H1 (cell line): ENCODE results near the gene MCF2L. TPM values are rescaled to one million over a fixed set of nuclear protein-coding genes. Genes with fewer than 3 reads are reported as not detected.

Source experiments
- CTCF ChIA-PET: fragments of 300-600 bp; sonication (Branson Sonifier 250); formaldehyde crosslinking; loops from one replicate; lab custom pipeline; 2021; ENCODE audit not compliant: partially characterized antibody; lab: Charles Lee
- POLR2A ChIA-PET: fragments of 300-600 bp; sonication (Branson Sonifier 250); formaldehyde crosslinking; loops from one replicate; lab custom pipeline; 2021; ENCODE audit warnings: inconsistent platforms; ENCODE audit not compliant: partially characterized antibody; lab: Charles Lee
- DNase-seq, 2 experiments: peaks; one replicate each; pipeline versions ENCODE4 v3.0.0 to v3.0.0-alpha.2; 2010 to 2022; ENCODE audit warnings: low spot score in 2 of 2, low read depth in 1 of 2, mixed read lengths in 1 of 2
- FAIRE-seq: peaks from 2 replicates; lab custom pipeline; 2011; peaks lifted over from hg19 to GRCh38; lab: Jason Lieb, UNC
- H2AFZ ChIP-seq: 2 replicates; pipeline ENCODE4 v1.8.1; 2012; ENCODE audit warnings: low read length, inconsistent platforms
- H2AK5ac ChIP-seq: 2 replicates; pipeline ENCODE4 v1.6.1; 2013; ENCODE audit warnings: low read depth, low read length
- H2BK120ac ChIP-seq: replicated peaks from 2 replicates; pipeline ENCODE3; 2013; ENCODE audit warnings: low read depth, low read length, inconsistent platforms
- H2BK12ac ChIP-seq: 2 replicates; pipeline ENCODE4 v1.6.1; 2013; ENCODE audit warnings: low read depth, low read length
- H2BK15ac ChIP-seq: 2 replicates; pipeline ENCODE4 v1.6.1; 2013; ENCODE audit warnings: low read length
- H2BK20ac ChIP-seq: 2 replicates; pipeline ENCODE4 v1.6.1; 2013; ENCODE audit warnings: low read length
- H2BK5ac ChIP-seq: 2 replicates; pipeline ENCODE4 v1.6.1; 2013; ENCODE audit warnings: low read depth, low read length
- H3K14ac ChIP-seq: 2 replicates; pipeline ENCODE4 v1.6.1; 2013; ENCODE audit warnings: inconsistent platforms; ENCODE audit not compliant: insufficient read length
- H3K18ac ChIP-seq: 2 replicates; pipeline ENCODE4 v1.6.1; 2013; ENCODE audit warnings: low read length; ENCODE audit errors: extremely low read depth
- H3K23ac ChIP-seq: 2 replicates; pipeline ENCODE4 v1.6.1; 2013; ENCODE audit warnings: inconsistent platforms; ENCODE audit not compliant: insufficient read length
- H3K23me2 ChIP-seq: 2 replicates; pipeline ENCODE4 v1.6.1; 2013; ENCODE audit warnings: low read depth, low read length
- H3K27ac ChIP-seq: 2 replicates; pipeline ENCODE4 v1.6.1; 2011; ENCODE audit warnings: low read depth, low read length, inconsistent platforms
- H3K27me3 ChIP-seq, 4 experiments: replicated peaks in 1 of 4; 1 replicate in 1 of 4; 2 replicates in 3 of 4; pipeline versions ENCODE4 v1.6.1 to v1.8.1; 2011 to 2013; ENCODE audit warnings: low read length in 3 of 4, mild to moderate bottlenecking in 3 of 4, inconsistent platforms in 2 of 4, mixed read lengths in 2 of 4, moderate library complexity in 1 of 4; ENCODE audit not compliant: control insufficient read depth in 3 of 4, insufficient read depth in 3 of 4; ENCODE audit errors: extremely low read depth in 1 of 4
- H3K36me3 ChIP-seq, 4 experiments: 2 replicates each; pipeline versions ENCODE4 v1.6.1 to v1.8.1; 2011 to 2013; ENCODE audit warnings: mild to moderate bottlenecking in 4 of 4, low read length in 3 of 4, moderate library complexity in 2 of 4, control low read depth in 1 of 4, inconsistent platforms in 1 of 4; ENCODE audit not compliant: insufficient read depth in 4 of 4, control insufficient read depth in 2 of 4
- H3K4ac ChIP-seq: replicated peaks from 2 replicates; pipeline ENCODE3; 2013; ENCODE audit warnings: low read length, low read depth, mixed read lengths, inconsistent platforms; ENCODE audit not compliant: insufficient read length
- H3K4me1 ChIP-seq, 4 experiments: replicated peaks in 1 of 4; 1 replicate in 1 of 4; 2 replicates in 3 of 4; pipeline versions ENCODE4 v1.6.1 to v1.8.1; 2011 to 2013; ENCODE audit warnings: low read length in 3 of 4, inconsistent platforms in 2 of 4, mixed read lengths in 1 of 4; ENCODE audit not compliant: insufficient read depth in 4 of 4, control insufficient read depth in 3 of 4
- H3K4me2 ChIP-seq, 2 experiments: 2 replicates each; pipeline versions ENCODE4 v1.6.1 to v1.8.1; 2011 to 2013; ENCODE audit warnings: low read depth in 2 of 2, low read length in 2 of 2, control low read depth in 1 of 2, inconsistent platforms in 1 of 2, mild to moderate bottlenecking in 1 of 2; ENCODE audit not compliant: insufficient read depth in 1 of 2
- H3K4me3 ChIP-seq, 4 experiments: fragments of 200-600, 300-600 bp in 1 of 4; sonication (generic), shearing (Covaris generic), sonication (Bioruptor Twin) in 1 of 4; 2 replicates each; pipeline versions ENCODE4 v1.5.1 to v1.8.1; 2011 to 2016; ENCODE audit warnings: low read length in 4 of 4, low read depth in 3 of 4, control low read depth in 2 of 4, inconsistent platforms in 2 of 4, mild to moderate bottlenecking in 2 of 4, mixed read lengths in 1 of 4, moderate library complexity in 1 of 4; ENCODE audit not compliant: insufficient read depth in 2 of 4; ENCODE audit errors: extremely low read depth in 1 of 4
- H3K56ac ChIP-seq: replicated peaks from 2 replicates; pipeline ENCODE3; 2013; ENCODE audit warnings: low read depth, mild to moderate bottlenecking, mixed read lengths, low read length, inconsistent platforms; ENCODE audit not compliant: insufficient read length
- H3K79me1 ChIP-seq: 2 replicates; pipeline ENCODE4 v1.6.1; 2013; ENCODE audit warnings: low read depth, low read length, control low read depth
- H3K79me2 ChIP-seq, 2 experiments: 2 replicates each; pipeline versions ENCODE4 v1.6.1 to v1.8.1; 2012 to 2013; ENCODE audit warnings: low read length in 2 of 2, mild to moderate bottlenecking in 2 of 2, inconsistent platforms in 1 of 2; ENCODE audit not compliant: insufficient read depth in 2 of 2, control insufficient read depth in 1 of 2
- H3K9ac ChIP-seq, 4 experiments: replicated peaks in 1 of 4; 1 replicate in 1 of 4; 2 replicates in 3 of 4; pipeline versions ENCODE4 v1.6.1 to v1.8.1; 2011 to 2013; ENCODE audit warnings: low read depth in 3 of 4, low read length in 3 of 4, control low read depth in 2 of 4, mild to moderate bottlenecking in 2 of 4, moderate library complexity in 2 of 4, inconsistent platforms in 1 of 4; ENCODE audit errors: extremely low read depth in 1 of 4
- H3K9me3 ChIP-seq, 2 experiments: 2 replicates each; pipeline versions ENCODE4 v1.6.1 to v1.8.1; 2012 to 2013; ENCODE audit warnings: mild to moderate bottlenecking in 2 of 2, moderate library complexity in 2 of 2, control low read depth in 1 of 2, inconsistent platforms in 1 of 2, low read depth in 1 of 2, low read length in 1 of 2, mixed read lengths in 1 of 2; ENCODE audit not compliant: insufficient read depth in 2 of 2
- H4K20me1 ChIP-seq, 2 experiments: replicated peaks in 1 of 2; 2 replicates each; pipeline versions ENCODE3 to v1.8.1; 2011 to 2013; ENCODE audit warnings: inconsistent platforms in 2 of 2, low read length in 2 of 2, mild to moderate bottlenecking in 1 of 2; ENCODE audit not compliant: insufficient read depth in 2 of 2, control insufficient read depth in 1 of 2
- H4K5ac ChIP-seq: 2 replicates; pipeline ENCODE4 v1.6.1; 2013; ENCODE audit warnings: low read length, low read depth, mixed read lengths, inconsistent platforms; ENCODE audit not compliant: insufficient read length
- H4K8ac ChIP-seq: 2 replicates; pipeline ENCODE4 v1.8.0; 2013; ENCODE audit warnings: mild to moderate bottlenecking, moderate library complexity, low read length, inconsistent platforms; ENCODE audit not compliant: insufficient read depth; ENCODE audit errors: extremely low read depth
- H4K91ac ChIP-seq: replicated peaks from 2 replicates; pipeline ENCODE3; 2013; ENCODE audit warnings: low read length, mixed read lengths, inconsistent platforms; ENCODE audit not compliant: insufficient read length
- JUN ChIP-seq: IDR thresholded peaks from 2 replicates; pipeline ENCODE4 v1.6.1; 2011; ENCODE audit warnings: low read depth, mild to moderate bottlenecking, improper control_type of control experiment, low read length
- POLR2AphosphoS5 ChIP-seq: IDR thresholded peaks from 2 replicates; pipeline ENCODE4 v1.6.1; 2011; ENCODE audit warnings: low read depth, low read length
- RBBP5 ChIP-seq: IDR thresholded peaks from 2 replicates; pipeline ENCODE4 v1.7.1; 2012; ENCODE audit warnings: low read depth, mild to moderate bottlenecking, inconsistent platforms, low read length, moderate library complexity, borderline replicate concordance
- USF2 ChIP-seq: IDR thresholded peaks from 2 replicates; pipeline ENCODE4 v1.6.1; 2011; ENCODE audit warnings: low read length, improper control_type of control experiment
- WGBS, 2 experiments: shearing (Covaris generic) in 1 of 2; methylation state at CpG; one replicate each; pipeline versions ENCODE4 v1.1.6 to v1.1.7; 2013 to 2015; ENCODE audit warnings: low lambda C conversion rate in 2 of 2, mixed read lengths in 2 of 2, inconsistent platforms in 1 of 2, low coverage in 1 of 2, missing lambda C conversion rate in 1 of 2; ENCODE audit not compliant: insufficient replicate concordance in 2 of 2, insufficient coverage in 1 of 2, insufficient read length in 1 of 2; ENCODE audit errors: extremely low coverage in 1 of 2, missing lambda C conversion rate in 1 of 2; 5-methylcytosine and 5-hydroxymethylcytosine counted together
- polyA plus RNA-seq, 7 experiments: library from polyadenylated mRNA; depleted of rRNA in 3 of 7; stranded (reverse) in 5 of 7; unstranded in 2 of 7; fragments of >200 nt in 5 of 7; fragments of 200-250 nt in 2 of 7; gene quantifications; 1 replicate in 5 of 7; 2 replicates in 1 of 7; 4 replicates in 1 of 7; pipeline versions ENCODE4 v1.2.1 to v1.2.3, GENCODE V29; 2011 to 2013; ENCODE audit warnings: missing spikeins in 2 of 7, mixed read lengths in 2 of 7
- total RNA-seq: library from RNA; stranded (reverse); fragmentation: NEBNext Ultra II Directional; extraction: Animal tissue kit (Norgen Biotek cat#: 25700); gene quantifications from 2 replicates; pipeline ENCODE4 v1.2.1, GENCODE V29; 2021

Gene MCF2L
- total and polyA plus RNA-seq, 2 of the 8 experiments (the other 6 are each of a cell fraction or from before 2014, with no cell fraction given): 10.1 to 24.4 TPM

- TF ChIP-seq JUN: no peak
- TF ChIP-seq USF2: no peak
- no peak for TF ChIP-seq POLR2AphosphoS5
- no peak for TF ChIP-seq RBBP5
- ChIA-PET CTCF (interaction anchor here (0.7 to 2.7 kb wide), 11 partner anchors 8 to 83 kb away, joined by 3 to 16 read pairs (median 4); partner anchors contain the start of gene MCF2L), POLR2A (no interaction called here)
- FAIRE-seq (no peak), DNase-seq (no peak)
- Histone ChIP-seq H2AK5ac (no peak overlapping the region), H3K79me2 (no peaks in the 10 kb centered on the region), H4K5ac (no peak overlapping the region), H2BK120ac (no peak overlapping the region), H2BK5ac (no peak overlapping the region), H3K27ac (no peak overlapping the region), H3K36me3 (no peaks in the 10 kb centered on the region; a peak in 1 of 8 replicates), H2BK20ac (no peak overlapping the region), H3K18ac (no peak overlapping the region), H3K4me2 (no peak overlapping the region; a peak in 1 of 4 replicates), H2AFZ (no peak overlapping the region), H3K23me2 (peaks cover 2% of the 10 kb centered on the region; the same call in 1 of the 2 replicates), H3K4me3 (no peak overlapping the region), H3K9ac (no peak overlapping the region), H2BK15ac (no peak overlapping the region), H3K9me3 (no peaks in the 10 kb centered on the region), H2BK12ac (no peak overlapping the region), H3K4me1 (peaks cover 0 to 4% (median 3%) of the 10 kb centered on the region in 4 experiments; a peak in 5 of 7 replicates), H3K79me1 (0 out of 2 replicates have a peak, but pooled peaks cover 2% of the 10 kb centered on the region), H3K4ac (no peak overlapping the region), H4K91ac (no peak overlapping the region), H3K56ac (no peak overlapping the region), H4K20me1 (peaks cover 0 to 4% of the 10 kb centered on the region in 2 experiments), H3K14ac (no peak overlapping the region), H4K8ac (no peak overlapping the region), H3K23ac (no peak overlapping the region), H3K27me3 (no peaks in the 10 kb centered on the region; a peak in 1 of 7 replicates)
- WGBS, 2 experiments: 94% methylated on average over 13 of the region's 13 CpGs; no CpG with 5 or more reads in 1 of the 2 experiments
These were observed 80.5 kb downstream of the MCF2L start for GRCh38 chr13:113049521-113049941.
